Stimulated activated CD4-positive, alpha-beta T cell treated with anti-CD3 and anti-CD28 coated beads, TNF-alpha, amount 100 ng/mL, for 48 hours (primary cell): ENCODE data around the gene NT5C2.
"Not testable (repeated sequence)": the region's sequence is repeated elsewhere in the genome, so short reads cannot be mapped to it uniquely, and the experiment has no call there.

Experiments used
- DNase-seq, 3 donors: peaks; one replicate each; pipeline ENCODE4 v3.0.0-alpha.2; 2020; ENCODE audit warnings: low read depth in 3 of 3

NT5C2 gene

DNA sequence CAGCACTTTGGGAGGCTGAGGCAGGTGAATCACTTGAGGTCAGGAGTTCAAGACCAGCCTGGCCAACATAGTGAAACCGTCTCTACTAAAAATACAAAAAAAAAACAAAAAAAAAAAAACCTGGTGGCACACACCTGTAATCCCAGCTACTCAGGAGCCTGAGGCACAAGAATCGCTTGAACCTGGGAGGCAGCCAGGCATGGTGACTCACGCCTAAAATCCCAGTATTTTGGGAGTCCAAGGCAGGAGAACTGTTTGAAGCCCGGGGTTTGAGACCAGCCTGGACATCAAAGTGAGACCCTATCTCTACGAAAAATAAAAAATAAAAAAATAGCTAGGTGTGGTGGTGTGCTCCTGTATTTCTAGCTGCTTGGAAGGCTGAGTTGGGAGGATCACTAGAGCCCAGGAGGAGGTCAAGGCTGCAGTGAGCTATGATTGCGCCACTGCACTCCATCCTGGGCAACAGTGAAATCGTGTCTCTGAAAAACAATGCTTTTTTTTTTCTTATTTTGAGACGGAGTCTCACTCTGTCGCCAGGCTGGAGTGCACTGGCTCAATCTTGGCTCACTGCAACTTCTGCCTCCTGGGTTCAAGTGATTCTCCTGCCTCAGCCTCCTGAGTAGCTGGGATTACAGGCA, 29.2 kb downstream of the NT5C2 start:
- DNase-seq: not testable (repeated sequence)

DNA sequence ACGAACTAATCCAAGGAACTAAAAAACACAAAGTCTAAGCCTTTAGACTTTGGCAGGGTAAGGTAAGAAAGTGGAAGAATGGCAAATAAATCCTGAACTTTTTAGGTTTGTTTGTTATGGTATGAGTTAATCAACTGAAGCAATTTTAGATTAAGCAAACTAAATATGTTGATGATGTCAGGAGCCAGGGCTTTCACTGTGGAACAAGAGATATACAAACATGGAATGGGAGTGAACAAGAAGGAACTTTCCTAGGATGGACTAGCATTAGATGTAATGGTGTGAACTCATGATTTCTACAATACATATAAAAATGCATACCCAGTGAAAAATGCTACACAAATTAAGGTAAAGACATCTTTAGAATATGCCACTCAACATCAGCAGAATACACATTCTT, 35.8 kb downstream of the NT5C2 start:
- no peak for DNase-seq

DNA sequence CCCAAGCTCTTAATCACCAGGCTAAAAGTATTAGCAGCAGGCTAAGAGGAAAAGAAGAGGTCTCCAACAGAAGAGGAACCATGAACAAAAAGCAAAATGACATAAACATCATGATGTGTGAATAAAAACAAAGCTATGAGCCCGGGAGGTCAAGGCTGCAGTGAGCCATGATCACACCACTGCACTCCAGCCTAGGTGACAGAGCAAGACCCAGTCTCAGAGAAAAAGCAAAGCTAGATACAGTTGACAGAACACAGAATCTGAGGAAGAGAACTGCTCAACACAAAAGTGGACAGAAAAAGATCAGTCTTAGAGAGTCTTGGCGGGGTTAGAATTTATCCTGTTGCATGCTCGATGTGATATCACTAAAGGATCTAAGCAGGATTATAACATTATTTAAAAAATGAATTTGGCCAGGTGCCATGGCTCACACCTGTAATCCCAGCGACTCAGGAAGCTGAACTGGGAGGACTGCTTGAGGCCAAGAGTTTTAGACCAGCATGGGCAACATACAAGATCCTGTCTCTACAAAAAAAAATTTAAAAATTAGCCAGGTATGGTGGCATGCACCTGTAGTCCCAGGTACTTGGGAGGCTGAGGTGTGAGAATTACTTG, 37.5 kb downstream of the NT5C2 start:
- no peak for DNase-seq

GRCh38 chr10:103154521-103155299, 38.4 kb downstream of the NT5C2 start:
- DNase-seq: no peak

DNA sequence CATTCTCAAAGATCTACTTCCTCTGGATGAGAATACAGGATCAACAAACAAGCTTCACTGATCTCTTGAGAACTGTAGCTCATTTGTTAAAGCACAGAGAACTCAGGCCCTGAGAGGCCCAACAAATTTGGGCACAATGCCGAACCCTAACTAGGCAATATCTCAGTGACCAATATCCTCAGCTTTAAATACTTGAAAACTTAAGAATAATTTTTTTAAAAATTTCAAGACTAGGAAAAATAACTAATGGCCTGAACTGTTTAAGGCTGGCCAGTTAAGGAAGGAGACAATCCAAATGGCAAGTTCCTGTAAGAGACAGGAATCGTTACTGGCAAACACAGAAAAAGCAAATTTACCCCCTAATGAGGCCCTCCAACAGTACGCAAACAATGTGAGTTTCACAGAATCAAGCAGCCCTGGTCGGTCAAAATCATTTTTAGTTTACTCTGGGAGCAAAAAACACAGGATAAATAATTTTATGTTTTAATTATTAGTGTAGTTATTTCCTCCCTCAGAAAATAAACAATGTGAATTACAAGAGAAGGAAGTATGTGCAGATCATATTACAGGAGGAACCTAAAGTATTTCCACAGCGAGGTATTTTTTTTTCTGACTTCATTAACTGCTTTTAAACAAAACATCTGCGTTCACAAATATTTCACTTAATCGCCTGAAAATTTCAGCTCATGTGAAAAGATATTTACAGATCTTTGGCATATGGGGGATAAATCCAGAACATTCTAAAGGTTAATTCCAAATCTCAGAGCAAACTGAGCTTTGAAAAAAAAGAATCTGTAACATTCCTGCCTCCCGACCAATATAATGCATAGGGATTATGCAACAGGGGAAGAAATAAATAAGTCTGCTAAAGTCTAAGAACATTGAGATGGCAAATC, 39.5 kb downstream of the NT5C2 start:
- DNase-seq: no peak

GRCh38 chr10:103149991-103150622, 43.0 kb downstream of the NT5C2 start:
- no peak for DNase-seq

GRCh38 chr10:103147645-103148044, 45.4 kb downstream of the NT5C2 start:
- no peak for DNase-seq

- no peak for DNase-seq
Observed at GRCh38 chr10:103145860-103146466, 47.1 kb downstream of the NT5C2 start.

DNA sequence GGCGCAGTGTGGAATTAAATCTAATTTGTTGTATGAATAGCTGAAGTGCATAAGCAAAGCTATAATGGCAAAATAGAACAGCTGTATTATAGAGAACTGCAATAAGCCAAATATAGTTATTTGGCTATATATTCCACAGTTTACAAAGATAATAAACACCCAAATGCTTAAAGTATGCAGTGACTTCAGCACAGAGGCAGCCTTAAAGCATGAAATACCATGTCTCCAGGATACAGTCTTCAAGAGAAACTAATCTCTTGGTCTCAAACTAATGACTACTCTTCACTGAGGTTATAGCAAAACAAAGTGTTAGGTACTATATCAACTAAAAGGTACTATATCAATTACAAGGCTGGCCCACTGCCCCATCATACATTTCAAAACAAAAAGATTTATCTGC, 48.0 kb downstream of the NT5C2 start:
- no peak for DNase-seq

DNA sequence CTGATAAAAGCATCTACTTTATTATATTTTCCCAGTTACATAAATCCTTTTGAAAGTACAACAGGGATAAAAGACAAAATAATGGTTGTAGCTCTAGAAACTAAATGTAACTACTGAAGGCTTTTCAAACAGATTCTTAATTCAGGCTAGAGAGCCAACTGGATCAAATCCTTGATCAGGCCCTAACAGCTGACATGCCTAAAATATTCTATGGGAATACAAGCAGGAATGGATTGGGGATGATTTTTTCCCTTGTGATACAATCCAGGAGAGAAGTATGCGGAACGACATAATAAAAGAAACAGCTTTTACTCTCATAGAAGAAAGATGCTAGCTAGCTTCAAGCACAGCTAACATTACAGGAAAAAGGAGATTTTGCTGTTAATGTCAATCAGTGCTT, 49.0 kb downstream of the NT5C2 start:
- no peak for DNase-seq

- not testable (repeated sequence) for DNase-seq
Observed at GRCh38 chr10:103143641-103144040, 49.4 kb downstream of the NT5C2 start.

DNA sequence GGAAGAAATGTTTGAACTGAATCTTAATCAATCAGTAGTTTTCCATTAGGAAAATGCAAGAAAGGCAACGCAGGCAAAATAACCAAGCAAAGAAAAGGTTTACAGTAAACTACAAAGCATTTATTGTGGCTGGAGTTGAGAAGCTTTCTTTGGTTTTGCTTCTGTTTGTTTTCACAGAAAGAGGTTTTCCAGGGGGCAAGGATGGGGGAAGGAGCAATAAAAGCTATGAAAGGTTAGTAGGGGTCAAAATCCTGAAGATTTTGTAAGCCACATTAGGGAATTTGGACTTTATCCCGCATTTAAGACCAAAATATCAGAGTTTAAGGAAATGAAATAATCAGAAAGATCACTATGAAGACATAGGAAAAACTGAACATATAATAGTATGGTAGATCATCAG, 51.1 kb downstream of the NT5C2 start:
- DNase-seq: no peak

DNA sequence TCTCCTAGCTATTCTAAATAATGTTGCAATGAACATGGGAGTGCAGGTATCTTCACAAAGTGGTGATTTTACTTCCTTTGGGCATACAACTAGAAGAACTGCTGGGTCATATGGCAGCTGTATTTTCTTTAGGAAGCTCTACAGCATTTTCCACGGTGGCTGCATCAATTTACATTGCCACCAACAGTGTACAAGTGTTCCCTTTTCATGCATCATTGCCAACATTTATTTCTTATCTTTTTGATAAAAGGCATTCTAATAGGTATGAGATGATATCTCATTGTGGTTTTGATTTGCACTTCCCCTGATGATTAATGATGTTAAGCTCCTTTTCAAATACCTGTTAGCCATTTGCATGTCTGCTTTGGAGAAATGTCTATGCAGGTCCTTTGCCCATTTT, 52.6 kb downstream of the NT5C2 start:
- no peak for DNase-seq

DNA sequence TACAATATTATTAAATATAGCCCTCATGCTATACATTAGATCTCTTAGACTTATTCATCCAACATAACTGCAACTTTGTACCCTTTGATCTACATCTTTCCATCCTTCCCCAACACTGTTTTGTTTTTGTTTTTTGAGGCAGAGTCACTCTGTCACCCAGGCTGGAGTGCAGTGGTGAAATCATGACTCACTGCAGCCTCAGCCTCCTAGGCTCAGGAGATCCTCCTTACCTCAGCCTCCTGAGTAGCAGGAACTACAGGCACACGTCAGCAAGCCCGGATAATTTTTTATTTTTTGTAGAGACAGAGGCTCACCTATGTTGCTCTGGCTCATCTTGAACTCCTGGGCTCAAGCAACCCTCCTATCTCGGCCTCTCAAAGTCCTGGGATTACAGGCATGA, 53.3 kb downstream of the NT5C2 start:
- no peak for DNase-seq

DNA sequence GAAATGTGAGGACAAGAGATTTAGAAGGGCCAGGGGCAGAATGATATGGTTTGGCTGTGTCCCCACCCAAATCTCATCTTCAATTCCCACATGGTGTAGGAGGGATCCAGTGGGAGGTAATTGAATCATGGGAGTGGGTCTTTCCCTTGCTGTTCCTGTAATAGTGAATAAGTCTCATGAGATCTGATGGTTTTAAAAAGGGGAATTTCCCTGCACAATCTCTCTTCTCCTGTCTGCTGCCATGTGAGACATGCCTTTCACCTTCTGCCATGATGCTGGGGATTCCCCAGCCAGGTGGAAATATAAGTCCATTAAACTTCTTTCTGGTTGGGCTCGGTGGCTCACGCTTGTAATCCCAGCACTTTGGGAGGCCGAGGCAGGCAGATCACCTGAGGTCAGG, 57.9 kb downstream of the NT5C2 start:
- peak; percentile 8 to 18 (median 9) for DNase-seq

DNA sequence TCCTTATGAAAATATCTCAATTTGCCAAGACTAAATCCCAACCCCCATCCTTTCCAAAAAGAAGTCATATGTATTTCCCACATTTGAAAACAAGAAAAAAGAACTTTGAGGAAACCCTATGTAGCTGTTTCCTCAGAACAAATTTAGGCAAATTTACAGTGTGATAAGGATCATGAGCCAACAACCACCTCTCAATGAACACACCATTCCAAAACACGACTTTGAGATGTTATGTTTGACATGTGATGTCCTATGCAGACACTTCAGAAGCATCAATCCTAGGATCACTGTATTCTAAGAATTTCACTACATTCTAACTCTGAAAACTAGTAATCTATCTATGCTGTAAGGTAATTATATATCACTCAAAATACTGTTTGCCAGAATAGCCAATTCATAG, 62.2 kb downstream of the NT5C2 start:
- no peak for DNase-seq

GRCh38 chr10:103130180-103130579, 62.9 kb downstream of the NT5C2 start:
- not testable (repeated sequence) for DNase-seq

DNA sequence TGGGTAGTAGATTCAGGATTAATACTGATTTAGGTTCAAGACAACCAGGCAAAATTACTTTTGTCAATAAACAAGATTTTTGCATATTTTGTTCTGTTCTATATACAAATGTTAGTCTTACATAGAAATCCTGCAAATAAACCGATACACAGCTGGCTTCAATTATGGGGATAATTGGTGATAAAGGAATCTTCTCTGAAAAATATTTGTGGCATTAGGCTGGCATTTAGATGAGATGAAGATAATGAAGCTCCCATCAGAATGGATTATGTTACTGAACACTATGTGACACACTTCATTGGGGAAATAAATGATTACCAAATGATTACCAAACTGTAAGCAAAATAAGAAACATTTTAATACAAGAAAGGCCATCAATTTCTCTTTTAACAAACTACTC, 65.8 kb downstream of the NT5C2 start:
- DNase-seq: no peak

DNA sequence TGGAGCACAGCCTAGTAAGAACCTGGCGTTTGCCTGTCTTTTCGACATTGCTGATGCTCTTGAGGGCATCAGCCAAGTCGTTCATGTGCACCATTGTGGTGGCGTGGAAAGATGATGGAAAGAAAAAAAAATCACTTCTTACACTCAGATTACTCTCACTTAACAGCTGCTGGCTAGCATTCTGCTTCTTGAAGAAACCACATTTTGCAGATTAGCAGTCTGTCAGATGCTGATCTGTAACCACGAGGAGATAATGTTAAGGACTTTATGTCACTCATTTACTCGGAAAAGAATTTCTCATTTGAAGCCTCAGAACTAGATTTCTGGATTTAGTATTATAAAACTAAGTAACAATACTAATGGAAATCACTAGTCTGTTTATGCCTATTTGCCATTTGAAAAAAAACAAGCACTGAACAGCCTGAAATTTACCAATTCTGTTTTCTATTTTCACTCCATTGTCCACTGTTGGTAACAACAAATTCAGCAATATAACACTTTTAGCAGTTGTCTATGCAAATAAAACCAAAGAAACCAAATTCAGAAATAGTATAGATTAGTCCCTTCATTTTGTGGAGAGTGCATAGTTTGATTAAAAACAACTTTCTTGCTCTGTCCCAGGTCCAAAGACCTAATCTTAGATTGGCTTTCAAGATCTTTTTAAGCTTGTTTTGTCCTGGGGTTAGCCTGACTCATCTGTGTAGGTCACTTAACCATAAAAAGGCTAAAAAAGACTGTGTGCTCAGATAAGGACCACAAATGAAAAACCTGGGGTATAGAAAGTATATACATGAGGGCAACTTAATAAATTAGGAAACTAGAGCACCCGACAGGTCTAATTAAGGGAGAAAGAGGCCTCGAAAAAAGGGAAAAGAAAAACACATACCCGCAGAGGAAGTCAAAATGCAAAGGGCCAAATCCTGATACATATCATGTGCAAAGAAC, 67.5 kb downstream of the NT5C2 start:
- DNase-seq: no peak
